Mesenchymal stem cell (in vitro differentiated cells and primary cell): ENCODE results near the gene ITGB4.
A peak's percentile ranks its signal among the peaks of the same experiment; 100 is the strongest.

Source experiments
- DNase-seq: peaks from one replicate; pipeline ENCODE4 v3.0.0-alpha.2; 2013
- H2AFZ ChIP-seq: one replicate; pipeline ENCODE4 v1.6.1; 2013; ENCODE audit warnings: low read depth, mild to moderate bottlenecking, control low read depth, inconsistent platforms, low read length, moderate library complexity
- H2AK5ac ChIP-seq: 2 replicates; pipeline ENCODE4 v1.6.1; 2013; ENCODE audit warnings: low read length, moderate library complexity, mild to moderate bottlenecking, inconsistent platforms; ENCODE audit not compliant: severe bottlenecking
- H2BK120ac ChIP-seq: one replicate; pipeline ENCODE4 v1.6.1; 2013; ENCODE audit warnings: low read depth, mild to moderate bottlenecking, inconsistent platforms, low read length, moderate library complexity
- H2BK12ac ChIP-seq, 2 experiments: one replicate each; pipeline ENCODE4 v1.6.1; 2013; ENCODE audit warnings: inconsistent platforms in 2 of 2, low read length in 2 of 2, mild to moderate bottlenecking in 2 of 2, moderate library complexity in 2 of 2, control low read depth in 1 of 2
- H2BK15ac ChIP-seq: one replicate; pipeline ENCODE4 v1.6.1; 2013; ENCODE audit warnings: mild to moderate bottlenecking, low read depth, inconsistent platforms; ENCODE audit not compliant: poor library complexity, severe bottlenecking
- H2BK5ac ChIP-seq: 2 replicates; pipeline ENCODE4 v1.6.1; 2013; ENCODE audit warnings: low read depth, mild to moderate bottlenecking, low read length, control low read depth, inconsistent platforms; ENCODE audit not compliant: poor library complexity, severe bottlenecking
- H3K14ac ChIP-seq, 2 experiments: one replicate each; pipeline ENCODE4 v1.6.1; 2013; ENCODE audit warnings: inconsistent platforms in 2 of 2, low read length in 2 of 2, control low read depth in 1 of 2, mild to moderate bottlenecking in 1 of 2, moderate library complexity in 1 of 2
- H3K18ac ChIP-seq, 2 experiments: one replicate each; pipeline ENCODE4 v1.6.1; 2013; ENCODE audit warnings: inconsistent platforms in 2 of 2, low read length in 2 of 2, control low read depth in 1 of 2, low read depth in 1 of 2, mild to moderate bottlenecking in 1 of 2
- H3K23ac ChIP-seq, 2 experiments: one replicate each; pipeline ENCODE4 v1.6.1; 2013; ENCODE audit warnings: inconsistent platforms in 2 of 2, low read length in 2 of 2, mild to moderate bottlenecking in 2 of 2, moderate library complexity in 2 of 2, control low read depth in 1 of 2
- H3K27ac ChIP-seq: 2 replicates; pipeline ENCODE4 v1.5.1; 2013; ENCODE audit warnings: mild to moderate bottlenecking, moderate library complexity, low read length, control low read depth, inconsistent platforms; ENCODE audit not compliant: poor library complexity, severe bottlenecking
- H3K27me3 ChIP-seq, 2 experiments: 2 replicates each; pipeline versions ENCODE4 v1.6.1 to v1.7.0; 2013; ENCODE audit warnings: low read length in 2 of 2, mild to moderate bottlenecking in 2 of 2, moderate library complexity in 2 of 2, control low read depth in 1 of 2, inconsistent platforms in 1 of 2; ENCODE audit not compliant: control insufficient read depth in 1 of 2, insufficient read depth in 1 of 2
- H3K36me3 ChIP-seq, 2 experiments: 2 replicates each; pipeline versions ENCODE4 v1.6.1 to v1.7.0; 2013; ENCODE audit warnings: low read length in 2 of 2, control low read depth in 1 of 2, inconsistent platforms in 1 of 2, low read depth in 1 of 2, mild to moderate bottlenecking in 1 of 2; ENCODE audit not compliant: insufficient read depth in 2 of 2, control insufficient read depth in 1 of 2
- H3K4ac ChIP-seq, 2 experiments: one replicate each; pipeline ENCODE4 v1.6.1; 2013; ENCODE audit warnings: inconsistent platforms in 2 of 2, low read length in 2 of 2, mild to moderate bottlenecking in 2 of 2, moderate library complexity in 2 of 2, control low read depth in 1 of 2, low read depth in 1 of 2
- H3K4me1 ChIP-seq: 2 replicates; pipeline ENCODE4 v1.6.1; 2013; ENCODE audit warnings: low read depth, low read length, control low read depth; ENCODE audit not compliant: control insufficient read depth, insufficient read depth
- H3K4me2 ChIP-seq: 2 replicates; pipeline ENCODE4 v1.6.1; 2013; ENCODE audit warnings: low read length, mild to moderate bottlenecking, inconsistent platforms; ENCODE audit not compliant: poor library complexity, severe bottlenecking
- H3K4me3 ChIP-seq, 2 experiments: 2 replicates each; pipeline versions ENCODE4 v1.5.1 to v1.7.0; 2013; ENCODE audit warnings: low read length in 2 of 2, mild to moderate bottlenecking in 2 of 2, control low read depth in 1 of 2, low read depth in 1 of 2; ENCODE audit not compliant: insufficient read depth in 1 of 2
- H3K79me1 ChIP-seq: replicated peaks from 2 replicates; pipeline ENCODE4 v1.6.1; 2013; ENCODE audit warnings: mild to moderate bottlenecking, control low read depth, low read length, inconsistent platforms; ENCODE audit not compliant: poor library complexity, severe bottlenecking
- H3K9ac ChIP-seq: 2 replicates; pipeline ENCODE4 v1.7.0; 2013; ENCODE audit warnings: mild to moderate bottlenecking, low read length, moderate library complexity
- H3K9me3 ChIP-seq: 2 replicates; pipeline ENCODE4 v1.7.0; 2013; ENCODE audit warnings: mild to moderate bottlenecking, low read length; ENCODE audit not compliant: control insufficient read depth
- H4K8ac ChIP-seq: one replicate; pipeline ENCODE4 v1.6.1; 2013; ENCODE audit warnings: inconsistent platforms, mild to moderate bottlenecking, low read length, moderate library complexity
- H4K91ac ChIP-seq: one replicate; pipeline ENCODE4 v1.6.1; 2013; ENCODE audit warnings: mild to moderate bottlenecking, low read length, inconsistent platforms
- WGBS: methylation state at CpG from one replicate; pipeline ENCODE4 v1.1.7; 2013; ENCODE audit warnings: mixed read lengths; 5-methylcytosine and 5-hydroxymethylcytosine counted together

Gene ITGB4

GRCh38 chr17:75778861-75779249, 57.6 kb downstream of the ITGB4 start:
- under 1% methylated on average over 38 of the region's 38 CpGs for WGBS
- Histone ChIP-seq H2AK5ac (no peak overlapping the region), H2AFZ (no peak overlapping the region), H3K4ac (peak overlapping the region in 1 of 2 experiments; percentile 41), H3K9me3 (no peaks in the 10 kb centered on the region), H3K79me1 (peaks cover 2% of the 10 kb centered on the region), H3K36me3 (peaks cover 24 to 45% of the 10 kb centered on the region in 2 experiments), H3K4me2 (peak overlapping the region; percentile 60), H3K14ac (peak overlapping the region in 1 of 2 experiments; percentile 18), H4K91ac (no peak overlapping the region), H3K4me1 (peaks cover 7% of the 10 kb centered on the region), H3K27me3 (no peaks in the 10 kb centered on the region), H3K9ac (peak overlapping the region; percentile 97), H3K18ac (peak overlapping the region in 1 of 2 experiments; percentile 56), H2BK15ac (no peak overlapping the region), H2BK120ac (no peak overlapping the region), H3K27ac (peak overlapping the region; percentile 81), H3K23ac (no peak overlapping the region), H2BK5ac (peak overlapping the region; percentile 21), H3K4me3 (peak overlapping the region; percentile 87 to 96), H2BK12ac (no peak overlapping the region), H4K8ac (peak overlapping the region; percentile 20)
- DNase-seq: no peak

DNA sequence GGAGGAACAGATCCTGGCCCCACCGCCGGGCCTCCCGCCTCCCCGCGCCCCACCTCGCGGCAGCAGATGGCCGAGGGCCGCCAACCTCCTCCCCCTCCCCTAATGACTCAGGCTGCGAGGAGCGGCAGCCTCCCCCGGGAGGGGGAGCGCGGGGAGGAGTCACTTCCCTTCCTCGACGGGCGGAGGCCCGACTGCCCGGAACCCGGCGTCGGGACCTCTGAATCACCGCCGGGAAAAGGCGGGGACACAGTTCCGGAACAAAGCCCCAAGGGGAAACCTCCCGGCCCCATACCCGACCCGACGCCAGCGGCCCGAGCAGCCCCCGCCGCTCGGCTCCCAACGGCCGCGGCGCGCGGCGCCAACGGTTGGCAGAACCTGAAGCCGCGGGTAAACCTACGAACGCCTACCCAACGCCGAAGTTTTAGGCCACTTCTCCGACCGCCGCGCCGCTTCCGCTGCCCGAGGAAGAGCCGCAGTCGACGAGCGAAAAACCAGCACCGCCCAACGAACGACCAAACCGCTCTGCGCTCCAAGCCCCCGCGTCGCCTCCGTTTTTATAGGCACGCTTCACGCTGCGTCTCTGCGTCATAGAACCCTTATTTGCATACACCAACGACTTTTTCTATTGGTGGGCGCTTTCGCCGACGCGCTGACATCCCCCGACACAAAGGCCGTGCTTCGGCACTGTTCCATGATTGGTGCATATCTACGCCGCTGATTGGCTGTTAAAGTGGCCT, 58.2 kb downstream of the ITGB4 start:
- Histone ChIP-seq H2BK5ac (peak overlapping the region; percentile 99), H2AFZ (no peak overlapping the region), H3K4me1 (peaks cover 10% of the 10 kb centered on the region), H3K4me2 (no peak overlapping the region), H3K14ac (peak overlapping the region in 1 of 2 experiments; percentile 97), H3K18ac (peak overlapping the region; percentile 98 to 99), H3K23ac (peak overlapping the region in 1 of 2 experiments; percentile 98), H3K9ac (peak overlapping the region; percentile 97), H2AK5ac (peak overlapping the region; percentile 83), H2BK15ac (peak overlapping the region; percentile 83), H3K9me3 (no peaks in the 10 kb centered on the region), H3K79me1 (peaks cover 4% of the 10 kb centered on the region), H3K4me3 (peak overlapping the region; percentile 87 to 96), H3K27me3 (no peaks in the 10 kb centered on the region), H3K27ac (peak overlapping the region; percentile 97), H3K4ac (peak overlapping the region; percentile 99), H4K91ac (peak overlapping the region; percentile 88), H2BK120ac (peak overlapping the region; percentile 88), H2BK12ac (no peak overlapping the region), H3K36me3 (peaks cover 19 to 42% of the 10 kb centered on the region in 2 experiments), H4K8ac (peak overlapping the region; percentile 88)
- under 1% methylated on average over 72 of the region's 84 CpGs for WGBS
- peak; percentile 100 for DNase-seq

- no peak overlapping the region for H3K4ac ChIP-seq
- 0% methylated on average over 2 of the region's 5 CpGs for WGBS
Observed at GRCh38 chr17:75779987-75780889, 59.0 kb downstream of the ITGB4 start.

More at GRCh38 chr17:75779987-75780889, 59.0 kb downstream of the ITGB4 start:
- Histone ChIP-seq H3K4me3 (no peak overlapping the region), H4K8ac (no peak overlapping the region), H2BK120ac (no peak overlapping the region), H3K4me2 (peak overlapping the region; percentile 24), H3K36me3 (peaks cover 12 to 34% of the 10 kb centered on the region in 2 experiments), H3K27ac (peak overlapping the region; percentile 54), H3K14ac (no peak overlapping the region), H3K79me1 (peaks cover 4% of the 10 kb centered on the region), H2AK5ac (no peak overlapping the region), H3K9ac (peak overlapping the region; percentile 43), H3K18ac (no peak overlapping the region), H3K23ac (no peak overlapping the region), H2BK12ac (no peak overlapping the region), H3K9me3 (no peaks in the 10 kb centered on the region), H2AFZ (no peak overlapping the region), H3K27me3 (no peaks in the 10 kb centered on the region), H2BK15ac (no peak overlapping the region), H4K91ac (no peak overlapping the region), H3K4me1 (peaks cover 9% of the 10 kb centered on the region), H2BK5ac (no peak overlapping the region)
- DNase-seq: no peak
